Activated T-helper 2 cell treated with anti-CD3 and anti-CD28 coated beads, Interferon-gamma antibody, Interleukin-2, Interleukin-4, amounts not matched to agents 10 μg/mL and 5 μg/mL and 100 μg/mL, durations not matched to agents 14 hours and 24 hours and 36 hours (primary cell): ENCODE measurements around the gene GMFB. TPM values are rescaled to one million over a fixed set of nuclear protein-coding genes. Genes with fewer than 3 reads are reported as not detected.

Experiments
- DNase-seq: peaks from one replicate; pipeline ENCODE4 v3.0.0; 2021; ENCODE audit warnings: low spot score
- H3K27ac Mint-ChIP-seq: one replicate; pipeline ENCODE4 v1.8.0; 2021; ENCODE audit warnings: mixed read lengths
- H3K27me3 Mint-ChIP-seq: one replicate; pipeline ENCODE4 v1.8.0; 2021; ENCODE audit warnings: low read depth, mixed read lengths
- H3K36me3 Mint-ChIP-seq: one replicate; pipeline ENCODE4 v1.8.0; 2021; ENCODE audit warnings: low read depth, mixed read lengths
- H3K4me1 Mint-ChIP-seq: one replicate; pipeline ENCODE4 v1.8.0; 2021; ENCODE audit warnings: low read depth, mixed read lengths
- H3K4me3 Mint-ChIP-seq: one replicate; pipeline ENCODE4 v1.8.0; 2021; ENCODE audit warnings: low read depth, mild to moderate bottlenecking, moderate library complexity, mixed read lengths
- H3K9me3 Mint-ChIP-seq: one replicate; pipeline ENCODE4 v1.8.0; 2021; ENCODE audit warnings: mixed read lengths
- intact Hi-C: fragments of 100-400 bp; cut with micrococcal nuclease; formaldehyde crosslinking; loops from one replicate; pipeline ENCODE4 v1.15.1; 2023
- total RNA-seq: library from RNA; stranded (reverse); gene quantifications from 2 replicates; pipeline ENCODE4 v1.2.3, GENCODE V29; 2022

Gene GMFB
- 36.3 and 40.0 TPM in 2 replicates for total RNA-seq

- Mint-ChIP-seq H3K27me3 (no peaks in the 10 kb centered on the region), H3K4me1 (peaks cover 46% of the 10 kb centered on the region), H3K27ac (peak within 1 kb of the TSS; percentile 95), H3K36me3 (peaks cover 32% of the 10 kb centered on the region), H3K9me3 (no peaks in the 10 kb centered on the region), H3K4me3 (peak within 1 kb of the TSS; percentile 92)
- peak; percentile 83 for DNase-seq
- intact Hi-C loops: loop anchor here (1.0 to 2.0 kb wide), 4 partner anchors 21 to 92 kb away; partner anchors contain the start of genes CDKN3, CGRRF1 and CNIH1
Measured at GRCh38 chr14:54488646-54489317, at the start of gene GMFB. Gene GMFB, minus strand, starts transcription at chr14:54488980. Its CDS starts 53 bp downstream, at chr14:54488927.

GRCh38 chr14:54538055-54538454 lies 49.3 kb upstream of the GMFB start:
- no peaks in the 10 kb centered on the region for H3K9me3 Mint-ChIP-seq
- no peaks in the 10 kb centered on the region for H3K27me3 Mint-ChIP-seq
- H3K36me3 Mint-ChIP-seq: peaks cover 6% of the 10 kb centered on the region
- no peak overlapping the region for H3K4me3 Mint-ChIP-seq
- intact Hi-C loops: no loop called here
- no peaks in the 10 kb centered on the region for H3K4me1 Mint-ChIP-seq
- DNase-seq: no peak
- H3K27ac Mint-ChIP-seq: no peak overlapping the region

GRCh38 chr14:54537651-54538050 lies 48.9 kb upstream of the GMFB start:
- H3K27me3 Mint-ChIP-seq: no peaks in the 10 kb centered on the region
- intact Hi-C loops: no loop called here
- H3K9me3 Mint-ChIP-seq: no peaks in the 10 kb centered on the region
- H3K4me3 Mint-ChIP-seq: no peak overlapping the region
- peaks cover 1% of the 10 kb centered on the region for H3K4me1 Mint-ChIP-seq
- no peak overlapping the region for H3K27ac Mint-ChIP-seq
- H3K36me3 Mint-ChIP-seq: peaks cover 6% of the 10 kb centered on the region
- no peak for DNase-seq

GRCh38 chr14:54535646-54536045 lies 46.9 kb upstream of the GMFB start:
- no peak for DNase-seq
- Mint-ChIP-seq H3K27me3 (no peaks in the 10 kb centered on the region), H3K4me3 (no peak overlapping the region), H3K36me3 (peaks cover 8% of the 10 kb centered on the region), H3K27ac (no peak overlapping the region), H3K9me3 (no peaks in the 10 kb centered on the region), H3K4me1 (peaks cover 4% of the 10 kb centered on the region)
- intact Hi-C loops: no loop called here

- no peaks in the 10 kb centered on the region for H3K27me3 Mint-ChIP-seq
- intact Hi-C loops: no loop called here
- H3K9me3 Mint-ChIP-seq: no peaks in the 10 kb centered on the region
- peaks cover 4% of the 10 kb centered on the region for H3K4me1 Mint-ChIP-seq
- H3K27ac Mint-ChIP-seq: no peak overlapping the region
- H3K36me3 Mint-ChIP-seq: peaks cover 9% of the 10 kb centered on the region
- H3K4me3 Mint-ChIP-seq: no peak overlapping the region
- no peak for DNase-seq
Measured at GRCh38 chr14:54535126-54535525, 46.3 kb upstream of the GMFB start.

GRCh38 chr14:54533100-54533499 lies 44.3 kb upstream of the GMFB start:
- H3K36me3 Mint-ChIP-seq: peaks cover 5% of the 10 kb centered on the region
- H3K9me3 Mint-ChIP-seq: no peaks in the 10 kb centered on the region
- intact Hi-C loops: no loop called here
- H3K4me1 Mint-ChIP-seq: peaks cover 4% of the 10 kb centered on the region
- no peak overlapping the region for H3K27ac Mint-ChIP-seq
- H3K27me3 Mint-ChIP-seq: no peaks in the 10 kb centered on the region
- no peak overlapping the region for H3K4me3 Mint-ChIP-seq
- no peak for DNase-seq

GRCh38 chr14:54532111-54533012 lies 43.6 kb upstream of the GMFB start:
- Mint-ChIP-seq H3K27me3 (no peaks in the 10 kb centered on the region), H3K4me1 (peaks cover 4% of the 10 kb centered on the region), H3K9me3 (no peaks in the 10 kb centered on the region), H3K36me3 (peaks cover 8% of the 10 kb centered on the region), H3K27ac (no peak overlapping the region), H3K4me3 (no peak overlapping the region)
- intact Hi-C loops: no loop called here
- DNase-seq: no peak

GRCh38 chr14:54529811-54530210 lies 41.0 kb upstream of the GMFB start:
- Mint-ChIP-seq H3K4me1 (peaks cover 7% of the 10 kb centered on the region), H3K4me3 (no peak overlapping the region), H3K36me3 (peaks cover 14% of the 10 kb centered on the region), H3K27me3 (no peaks in the 10 kb centered on the region), H3K9me3 (no peaks in the 10 kb centered on the region), H3K27ac (no peak overlapping the region)
- DNase-seq: no peak
- intact Hi-C loops: no loop called here

- no peak for DNase-seq
- Mint-ChIP-seq H3K4me3 (no peak overlapping the region), H3K36me3 (peaks cover 18% of the 10 kb centered on the region), H3K27me3 (no peaks in the 10 kb centered on the region), H3K27ac (no peak overlapping the region), H3K4me1 (peaks cover 7% of the 10 kb centered on the region), H3K9me3 (no peaks in the 10 kb centered on the region)
- intact Hi-C loops: no loop called here
Measured at GRCh38 chr14:54528973-54529372, 40.2 kb upstream of the GMFB start.

- H3K4me3 Mint-ChIP-seq: no peak overlapping the region
- H3K9me3 Mint-ChIP-seq: no peaks in the 10 kb centered on the region
- H3K4me1 Mint-ChIP-seq: peaks cover 2% of the 10 kb centered on the region
- peaks cover 31% of the 10 kb centered on the region for H3K36me3 Mint-ChIP-seq
- H3K27ac Mint-ChIP-seq: no peak overlapping the region
- intact Hi-C loops: no loop called here
- DNase-seq: no peak
- no peaks in the 10 kb centered on the region for H3K27me3 Mint-ChIP-seq
Measured at GRCh38 chr14:54524410-54524809, 35.6 kb upstream of the GMFB start.

GRCh38 chr14:54516709-54517108 lies 27.9 kb upstream of the GMFB start:
- H3K27ac Mint-ChIP-seq: no peak overlapping the region
- H3K4me1 Mint-ChIP-seq: peaks cover 14% of the 10 kb centered on the region
- H3K27me3 Mint-ChIP-seq: no peaks in the 10 kb centered on the region
- DNase-seq: no peak
- no peak overlapping the region for H3K4me3 Mint-ChIP-seq
- intact Hi-C loops: no loop called here
- H3K9me3 Mint-ChIP-seq: peaks cover 21% of the 10 kb centered on the region
- peaks cover 45% of the 10 kb centered on the region for H3K36me3 Mint-ChIP-seq

- intact Hi-C loops: no loop called here
- H3K27me3 Mint-ChIP-seq: no peaks in the 10 kb centered on the region
Measured at GRCh38 chr14:54515670-54516069, 26.9 kb upstream of the GMFB start.

GRCh38 chr14:54512393-54512792 lies 23.6 kb upstream of the GMFB start:
- H3K36me3 Mint-ChIP-seq: peaks cover 35% of the 10 kb centered on the region
- intact Hi-C loops: no loop called here
- no peak overlapping the region for H3K4me3 Mint-ChIP-seq
- peaks cover 33% of the 10 kb centered on the region for H3K4me1 Mint-ChIP-seq
- H3K27me3 Mint-ChIP-seq: no peaks in the 10 kb centered on the region
- DNase-seq: no peak
- H3K27ac Mint-ChIP-seq: no peak overlapping the region
- H3K9me3 Mint-ChIP-seq: peaks cover 21% of the 10 kb centered on the region

More at GRCh38 chr14:54515670-54516069, 26.9 kb upstream of the GMFB start:
- H3K36me3 Mint-ChIP-seq: peaks cover 45% of the 10 kb centered on the region
- no peak for DNase-seq
- H3K9me3 Mint-ChIP-seq: peaks cover 21% of the 10 kb centered on the region
- H3K4me1 Mint-ChIP-seq: peaks cover 21% of the 10 kb centered on the region
- H3K27ac Mint-ChIP-seq: no peak overlapping the region
- H3K4me3 Mint-ChIP-seq: no peak overlapping the region
